GM18507 (cell line): Measurements from ENCODE around the gene FETUB.
"Not testable (repeated sequence)": the region's sequence is repeated elsewhere in the genome, so short reads cannot be mapped to it uniquely, and the experiment has no call there.

ENCODE experiments used
- DNase-seq: peaks from one replicate; pipeline ENCODE4 v3.0.0; 2011; ENCODE audit warnings: low read depth; ENCODE audit not compliant: insufficient read length; ENCODE audit errors: extremely low spot score
- FAIRE-seq: peaks from 2 replicates; lab custom pipeline; 2011; peaks lifted over from hg19 to GRCh38; lab: Jason Lieb, UNC

The FETUB gene

DNA sequence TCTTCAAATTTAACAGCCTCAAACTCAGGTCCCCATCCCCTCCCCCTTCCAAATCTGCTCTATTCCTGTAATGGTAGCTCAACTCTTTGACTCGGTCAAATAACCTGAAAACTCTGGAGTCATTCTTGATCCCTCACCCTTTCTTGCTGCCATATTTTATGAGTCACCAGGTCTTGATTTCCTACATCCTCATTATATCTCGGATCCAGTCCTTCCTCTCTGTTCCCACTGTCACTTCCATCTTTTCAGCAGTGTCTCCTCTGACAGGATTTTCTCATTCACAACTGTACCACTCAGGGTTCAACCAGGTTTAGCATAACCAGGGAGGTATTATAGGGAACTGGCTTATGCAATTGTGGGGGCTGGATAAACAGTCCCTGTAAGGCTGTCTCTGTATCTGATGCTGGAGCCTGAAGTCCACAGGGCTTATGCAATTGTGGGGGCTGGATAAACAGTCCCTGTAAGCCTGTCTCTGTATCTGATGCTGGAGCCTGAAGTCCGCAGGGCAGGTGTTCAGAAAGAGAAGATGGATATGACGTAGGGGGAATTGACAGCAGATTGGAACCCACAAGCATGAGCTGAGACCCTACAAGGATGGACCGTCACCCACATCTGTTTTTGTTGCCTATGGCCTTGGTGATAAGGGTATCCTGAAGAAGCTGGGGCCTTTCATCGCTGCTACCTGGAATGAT is 9.1 kb upstream of the FETUB start:
- DNase-seq (no peak), FAIRE-seq (no peak)

DNA sequence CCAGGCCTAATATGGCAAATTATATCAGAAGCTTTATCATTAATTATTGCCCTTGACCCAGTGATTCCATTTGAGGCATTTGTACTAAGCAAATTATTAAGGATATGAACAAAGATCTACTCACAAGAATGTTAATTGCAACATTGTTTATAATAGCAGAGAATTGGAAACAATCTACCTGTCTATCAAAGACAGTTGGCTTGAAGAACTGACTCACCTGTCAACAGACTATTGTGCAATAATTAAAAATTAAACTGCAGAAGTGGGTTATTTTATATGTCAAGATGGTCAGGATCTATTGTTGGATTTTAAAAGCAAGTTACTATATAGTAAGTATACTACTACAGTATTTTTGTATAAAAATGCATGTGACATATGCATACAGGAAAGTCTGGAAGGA is 6.7 kb upstream of the FETUB start:
- no peak for FAIRE-seq
- no peak for DNase-seq

DNA sequence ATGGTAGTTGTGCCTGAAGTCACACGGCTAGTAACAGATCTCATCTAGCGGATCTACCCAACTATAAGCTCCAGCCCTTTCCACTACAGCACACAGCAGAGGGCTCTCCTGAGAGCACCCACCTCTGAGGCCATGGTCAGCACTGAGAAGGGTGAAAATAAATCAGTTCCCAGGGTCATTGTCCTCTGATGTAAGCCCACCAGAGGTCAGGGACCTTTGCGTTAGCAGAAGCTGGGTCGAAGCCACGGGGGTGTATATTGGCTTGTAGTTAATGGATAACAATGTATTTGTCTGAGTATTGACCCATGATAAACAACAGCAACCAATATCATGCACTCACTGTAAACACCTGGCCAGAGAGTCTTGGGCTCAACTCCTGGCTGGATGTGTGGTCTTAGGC is 6.0 kb upstream of the FETUB start:
- not testable (repeated sequence) for DNase-seq, FAIRE-seq

DNA sequence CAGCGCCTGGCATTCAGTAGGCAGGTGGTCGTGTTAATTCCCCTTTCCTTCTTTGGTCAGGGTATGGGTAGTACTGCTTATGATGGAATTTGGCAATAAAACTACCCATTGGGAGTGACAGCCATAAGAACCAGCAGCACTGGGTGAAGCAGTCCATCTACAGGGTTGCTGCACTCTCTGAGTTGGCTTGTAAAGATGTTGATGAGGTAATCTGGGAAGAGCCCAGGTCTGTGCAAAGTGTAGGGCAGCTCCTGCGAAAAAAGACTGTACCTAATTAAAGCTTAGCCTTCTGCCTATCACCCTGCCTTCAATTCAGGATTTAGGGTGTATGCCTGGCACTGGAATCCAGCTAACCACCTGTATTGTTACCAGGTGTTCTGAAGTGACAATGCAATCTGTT is 4.7 kb upstream of the FETUB start:
- FAIRE-seq (no peak), DNase-seq (no peak)

DNA sequence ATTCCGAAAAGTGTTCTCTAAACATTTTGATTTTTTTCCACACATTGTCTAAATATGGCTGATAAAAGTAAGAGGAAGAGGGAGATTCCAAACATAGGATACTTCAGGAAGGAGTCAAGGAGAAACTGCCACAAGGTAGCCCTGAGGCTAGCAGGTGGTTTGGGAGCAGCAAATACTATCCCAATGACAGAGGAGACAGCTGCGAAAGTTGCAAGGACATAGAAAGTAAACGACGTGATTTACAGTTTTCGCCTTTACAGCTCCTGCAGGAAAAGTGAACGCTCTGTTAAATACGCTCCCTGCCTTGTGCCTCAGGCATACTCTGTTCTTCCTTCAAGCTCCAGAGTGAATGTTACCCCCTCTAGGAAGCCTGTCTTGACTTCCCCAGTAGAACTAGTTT is 3.7 kb upstream of the FETUB start:
- FAIRE-seq (no peak), DNase-seq (no peak)

DNA sequence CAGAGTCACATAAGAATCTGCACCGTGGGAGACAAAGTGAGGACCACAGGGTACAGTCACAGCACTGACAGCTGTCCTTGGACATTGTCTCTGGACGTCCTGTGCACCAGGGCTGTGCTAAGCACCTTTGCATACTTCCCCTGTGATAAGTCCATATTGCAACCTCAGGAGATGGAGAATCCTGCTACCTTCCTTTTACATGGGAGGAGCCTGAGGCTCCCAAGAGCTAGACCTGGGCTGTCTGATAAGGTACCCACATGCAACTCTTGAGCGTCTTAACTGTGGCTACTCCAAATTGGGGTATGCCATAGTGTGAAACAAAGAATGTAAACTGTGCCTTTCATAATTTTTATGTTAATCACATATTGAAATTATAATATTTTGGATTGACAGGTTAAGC is 2.5 kb upstream of the FETUB start:
- DNase-seq (no peak), FAIRE-seq (no peak)

DNA sequence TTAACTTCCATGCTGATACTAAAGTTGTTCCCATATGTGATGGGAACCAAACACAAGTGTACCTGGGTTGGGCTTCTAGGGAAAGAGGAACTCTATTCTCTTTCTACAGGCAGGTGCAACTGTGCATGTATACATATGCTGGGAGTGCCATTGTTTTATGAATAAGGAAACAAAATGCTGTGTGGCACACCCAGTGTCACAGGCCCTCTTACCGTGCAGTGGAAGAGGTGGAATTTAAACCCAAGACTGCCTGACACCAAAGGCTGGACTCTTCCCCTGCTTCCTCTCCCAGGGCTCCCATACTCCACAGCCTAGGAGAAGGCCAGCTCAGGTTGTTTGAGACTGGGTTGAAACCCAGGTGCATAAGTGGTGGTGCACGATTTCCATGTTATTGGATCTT is 1.9 kb upstream of the FETUB start:
- no peak for DNase-seq
- FAIRE-seq, result no peak

DNA sequence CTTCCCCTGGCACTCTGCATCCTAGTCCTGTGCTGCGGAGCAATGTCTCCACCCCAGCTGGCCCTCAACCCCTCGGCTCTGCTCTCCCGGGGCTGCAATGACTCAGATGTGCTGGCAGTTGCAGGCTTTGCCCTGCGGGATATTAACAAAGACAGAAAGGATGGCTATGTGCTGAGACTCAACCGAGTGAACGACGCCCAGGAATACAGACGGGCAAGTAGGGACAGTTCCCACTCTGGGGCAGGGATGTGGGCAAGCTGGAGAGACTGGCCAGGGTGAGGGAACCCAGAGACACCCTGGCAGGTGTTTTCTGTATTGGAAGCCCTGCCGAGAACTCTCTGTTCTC is 247 bp downstream of the FETUB start:
- FAIRE-seq, result no peak
- DNase-seq, result no peak

DNA sequence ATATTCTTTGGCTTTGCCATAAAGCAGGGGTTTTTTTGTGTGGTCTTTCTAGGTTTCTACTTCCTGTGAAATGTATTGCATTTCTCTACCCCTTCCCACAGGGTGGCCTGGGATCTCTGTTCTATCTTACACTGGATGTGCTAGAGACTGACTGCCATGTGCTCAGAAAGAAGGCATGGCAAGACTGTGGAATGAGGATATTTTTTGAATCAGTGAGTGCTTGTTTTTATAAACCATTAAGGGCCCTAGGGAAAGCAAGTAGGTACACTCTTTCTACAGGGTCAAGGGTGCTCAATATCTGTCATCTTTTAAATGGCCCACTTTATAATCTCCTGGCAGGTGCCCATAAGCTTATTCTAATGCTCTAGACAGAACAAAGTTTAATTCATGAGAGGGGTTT is 730 bp downstream of the FETUB start:
- DNase-seq (no peak), FAIRE-seq (no peak)

DNA sequence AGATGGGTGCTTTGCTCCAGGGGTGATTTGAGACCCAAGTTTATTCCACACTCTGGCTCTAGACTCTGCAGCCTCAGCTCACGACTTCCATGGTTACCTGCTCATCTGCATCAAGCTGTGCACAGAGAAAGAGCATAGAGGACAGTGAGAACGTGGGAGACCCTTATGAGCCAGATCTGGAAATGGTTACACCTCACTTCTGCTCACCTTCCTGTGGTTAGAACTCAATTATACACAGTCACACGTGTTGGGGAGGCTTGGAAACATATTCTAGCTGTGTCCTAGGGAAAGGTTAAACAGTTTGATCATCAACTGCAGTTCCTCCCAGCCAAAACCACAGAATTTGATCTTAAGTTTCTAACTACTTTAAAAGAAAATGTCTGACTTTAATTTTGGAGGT is 1.8 kb downstream of the FETUB start:
- FAIRE-seq, result peak; percentile 41

DNA sequence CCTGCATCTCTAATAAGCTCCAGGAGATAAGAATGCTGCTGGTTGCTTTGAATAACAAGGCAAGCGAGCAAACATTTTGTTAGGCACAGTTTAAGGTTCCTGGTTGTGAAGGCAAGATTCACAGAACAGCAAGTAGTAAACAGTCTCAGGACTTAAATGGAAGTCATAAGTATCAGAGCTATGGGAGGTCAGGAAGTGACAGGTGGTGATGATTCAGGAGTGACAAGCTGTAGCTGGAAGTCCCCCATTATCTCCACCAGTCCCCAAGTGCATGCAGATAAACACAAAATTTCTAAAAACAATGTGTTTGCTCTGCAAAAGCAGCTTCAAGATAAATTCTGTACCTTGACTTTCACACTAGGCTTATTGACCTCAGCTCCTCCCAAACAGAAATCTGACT is 3.3 kb downstream of the FETUB start:
- no peak for DNase-seq
- no peak for FAIRE-seq

More for the DNA sequence above, 1.8 kb downstream of the FETUB start:
- DNase-seq, result no peak

DNA sequence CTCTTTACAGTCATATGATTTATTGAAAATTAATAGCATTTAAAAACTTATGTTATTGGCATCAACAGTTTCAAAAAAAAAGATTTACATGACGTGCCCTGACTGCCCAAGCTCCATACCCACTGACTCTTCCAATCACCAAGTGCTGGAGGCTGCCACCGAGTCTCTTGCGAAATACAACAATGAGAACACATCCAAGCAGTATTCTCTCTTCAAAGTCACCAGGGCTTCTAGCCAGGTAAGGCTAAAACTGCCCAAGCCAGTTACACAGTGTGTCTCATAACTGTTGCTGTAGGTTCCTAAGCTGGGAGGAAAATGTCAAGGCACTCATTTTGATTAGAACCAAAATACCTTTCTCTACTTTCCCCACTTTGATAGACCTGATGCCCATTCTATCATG is 4.5 kb downstream of the FETUB start:
- FAIRE-seq (no peak), DNase-seq (no peak)

DNA sequence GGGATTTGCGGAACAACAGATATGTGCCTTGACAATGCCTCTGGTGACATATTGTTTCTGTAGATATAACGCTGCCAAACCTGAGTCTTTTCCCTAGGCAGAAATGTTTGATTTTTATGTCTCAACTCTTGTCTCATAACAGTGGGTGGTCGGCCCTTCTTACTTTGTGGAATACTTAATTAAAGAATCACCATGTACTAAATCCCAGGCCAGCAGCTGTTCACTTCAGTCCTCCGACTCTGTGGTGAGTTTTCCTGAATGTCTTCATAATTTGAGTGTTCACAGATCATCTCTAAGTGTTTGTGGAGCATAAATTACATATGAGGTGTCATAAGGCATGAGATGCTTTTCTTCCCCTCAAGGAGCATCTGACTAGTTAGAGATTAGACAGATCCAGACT is 5.9 kb downstream of the FETUB start:
- FAIRE-seq (no peak), DNase-seq (no peak)

DNA sequence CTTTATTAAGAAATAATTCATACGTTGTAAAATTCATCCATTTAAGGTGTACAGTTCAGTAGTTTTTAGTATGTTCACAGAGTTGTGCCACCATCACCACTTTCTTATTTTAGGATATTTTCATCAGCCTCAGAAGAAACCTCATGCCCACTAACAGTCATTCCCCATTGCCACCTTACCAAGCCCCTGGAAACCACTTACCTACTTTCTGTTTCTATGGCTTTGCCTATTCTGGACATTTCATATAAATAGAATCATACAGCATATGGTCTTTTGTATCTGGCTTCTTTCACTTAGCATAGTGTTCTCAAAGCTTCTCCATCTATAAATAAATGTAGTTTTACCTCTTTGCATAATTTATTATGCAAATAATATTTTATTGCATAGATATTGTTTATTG is 6.6 kb downstream of the FETUB start:
- DNase-seq, result no peak
- no peak for FAIRE-seq

DNA sequence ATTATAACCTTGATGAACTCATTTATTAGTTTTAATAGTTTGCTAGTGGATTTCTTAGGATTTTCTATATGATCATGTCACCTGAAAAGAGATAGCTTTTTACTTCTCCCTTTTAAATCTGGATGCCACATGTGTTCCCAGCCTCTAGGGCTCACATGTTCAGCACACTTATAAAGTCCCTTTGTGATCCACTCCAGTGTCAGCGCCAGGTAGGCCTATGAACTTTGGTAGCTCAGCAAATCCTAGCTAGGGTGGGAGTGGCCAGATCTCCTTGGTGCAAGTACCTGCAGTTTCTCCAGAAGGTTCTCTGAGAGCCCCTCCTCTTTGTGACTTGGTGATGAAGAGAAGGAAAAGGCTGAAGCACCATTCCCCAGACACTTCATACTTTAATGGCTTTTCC is 8.7 kb downstream of the FETUB start:
- DNase-seq (no peak), FAIRE-seq (no peak)

DNA sequence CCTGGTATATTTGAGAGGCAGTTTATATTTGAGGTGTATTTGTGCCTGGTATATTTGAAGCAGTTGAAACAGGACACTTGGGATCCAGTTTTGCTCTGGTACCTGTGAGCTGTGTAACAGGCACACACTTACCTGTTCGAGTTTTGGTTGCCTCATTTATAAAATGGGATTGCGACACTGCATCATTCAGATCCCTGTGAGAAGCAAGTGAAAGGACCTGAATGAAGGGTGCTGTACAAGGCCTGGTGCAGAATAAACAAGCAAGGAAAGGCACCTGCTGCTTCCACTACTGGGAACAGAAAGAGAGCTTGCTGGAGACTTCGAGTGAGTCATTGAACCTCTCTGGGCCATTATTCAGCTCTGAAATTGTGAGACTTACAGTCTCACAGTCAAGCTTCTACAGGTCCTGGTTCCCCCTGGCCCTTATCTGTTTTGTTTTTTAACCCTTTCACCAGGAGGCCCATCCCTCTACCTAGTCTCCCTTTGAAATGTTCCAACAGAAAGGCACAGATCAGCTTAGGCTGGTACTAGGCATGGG is 11.5 kb downstream of the FETUB start:
- no peak for FAIRE-seq
- no peak for DNase-seq

DNA sequence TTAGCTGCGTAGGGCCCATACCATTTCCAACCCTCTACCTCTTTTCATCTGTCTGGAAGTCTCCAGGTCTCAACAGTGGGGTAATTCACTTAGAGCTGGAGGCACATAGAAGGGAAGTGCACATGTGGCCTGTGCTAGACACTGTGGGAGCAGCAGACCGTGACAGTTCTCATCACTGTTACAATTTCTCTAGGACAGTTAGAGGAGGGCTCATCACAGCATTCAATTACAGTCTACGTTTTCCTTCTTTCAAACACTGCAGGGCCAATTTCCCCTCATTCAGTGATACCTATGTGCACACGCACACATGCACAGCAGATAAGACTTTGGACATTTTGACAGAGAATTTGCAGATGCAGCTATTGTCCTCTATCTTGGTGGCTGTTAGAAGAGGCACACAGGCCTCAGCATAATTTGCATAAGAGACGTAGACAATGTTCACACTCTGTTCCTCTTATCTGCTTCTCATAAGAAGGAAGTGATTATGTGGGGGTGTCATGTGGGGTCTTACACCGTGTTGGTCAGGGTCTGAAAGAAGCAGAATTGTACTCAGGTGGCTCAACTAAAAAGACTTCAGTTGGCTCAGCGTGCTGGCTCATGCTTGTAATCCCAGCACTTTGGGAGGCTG is 13.0 kb downstream of the FETUB start:
- DNase-seq, result peak; percentile 51
- peak; percentile 84 for FAIRE-seq

DNA sequence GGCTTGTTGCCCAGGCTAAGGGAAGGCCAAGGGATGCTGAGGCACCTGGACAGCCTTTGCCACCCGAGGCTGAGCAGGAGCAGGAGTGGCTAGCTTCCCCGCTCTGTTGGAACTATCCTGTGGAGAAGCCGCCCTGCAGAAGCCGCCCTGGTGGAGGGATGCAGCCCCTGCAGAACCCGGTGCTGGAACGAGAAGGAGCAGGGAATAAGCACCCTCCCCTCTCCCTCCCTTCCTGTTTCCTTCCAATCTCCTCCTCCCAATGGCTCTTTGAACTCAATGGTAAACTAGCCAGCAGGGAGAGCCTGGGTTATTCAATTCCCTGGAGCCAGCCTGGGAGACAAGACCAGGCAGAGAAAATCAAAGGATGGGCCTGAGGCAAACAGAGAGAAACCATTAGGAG is 13.8 kb downstream of the FETUB start:
- no peak for FAIRE-seq
- DNase-seq, result no peak

DNA sequence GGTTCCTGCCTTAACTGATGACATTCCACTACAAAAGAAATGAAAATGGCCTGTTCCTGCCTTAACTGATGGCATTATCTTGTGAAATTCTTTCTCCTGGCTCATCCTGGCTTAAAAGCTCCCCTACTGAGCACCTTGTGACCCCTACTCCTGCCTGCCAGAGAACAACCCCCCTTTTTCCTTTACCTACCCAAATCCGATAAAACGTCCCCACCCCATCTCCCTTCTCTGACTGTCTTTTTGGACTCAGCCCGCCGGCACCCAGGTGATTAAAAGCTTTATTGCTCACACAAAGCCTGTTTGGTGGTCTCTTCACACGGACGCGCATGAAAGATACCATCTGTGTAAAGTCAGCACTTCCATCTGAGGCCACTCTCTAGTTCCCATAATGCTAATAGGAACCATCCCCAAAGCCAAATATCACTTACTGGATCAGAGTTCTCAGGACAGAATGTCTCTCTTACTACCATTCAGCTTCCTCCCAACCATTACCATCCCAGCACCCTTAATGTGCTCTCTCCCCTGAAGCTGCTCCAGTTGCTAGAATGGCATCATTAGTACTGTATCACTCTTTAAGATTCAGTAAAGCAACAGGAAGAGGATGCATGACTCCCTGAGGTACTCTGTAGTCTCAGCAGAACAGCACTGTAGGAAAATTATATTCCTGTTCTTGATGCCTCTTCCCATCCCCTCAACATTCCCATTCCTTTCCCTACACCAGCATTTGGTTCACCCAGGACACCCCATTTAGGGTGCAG is 23.3 kb downstream of the FETUB start:
- DNase-seq (no peak), FAIRE-seq (no peak)

DNA sequence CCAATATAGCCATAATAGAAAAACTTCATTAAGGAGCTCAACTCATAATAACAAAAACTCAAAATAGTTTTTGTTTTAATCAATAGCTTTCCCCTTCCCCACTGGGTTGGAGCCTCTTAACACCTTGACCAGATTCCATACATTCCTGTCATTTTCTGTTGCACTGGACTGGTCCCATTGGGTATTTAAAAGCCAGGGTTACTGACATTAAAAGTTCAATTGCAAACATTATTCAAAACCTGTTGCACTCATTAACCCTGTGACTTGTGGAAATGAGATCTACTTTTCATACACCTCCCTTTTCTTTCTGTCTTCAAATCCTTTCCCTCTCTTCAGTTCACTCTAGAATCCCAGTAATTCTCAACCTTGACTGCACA is 23.9 kb downstream of the FETUB start:
- no peak for DNase-seq
- FAIRE-seq, result no peak

DNA sequence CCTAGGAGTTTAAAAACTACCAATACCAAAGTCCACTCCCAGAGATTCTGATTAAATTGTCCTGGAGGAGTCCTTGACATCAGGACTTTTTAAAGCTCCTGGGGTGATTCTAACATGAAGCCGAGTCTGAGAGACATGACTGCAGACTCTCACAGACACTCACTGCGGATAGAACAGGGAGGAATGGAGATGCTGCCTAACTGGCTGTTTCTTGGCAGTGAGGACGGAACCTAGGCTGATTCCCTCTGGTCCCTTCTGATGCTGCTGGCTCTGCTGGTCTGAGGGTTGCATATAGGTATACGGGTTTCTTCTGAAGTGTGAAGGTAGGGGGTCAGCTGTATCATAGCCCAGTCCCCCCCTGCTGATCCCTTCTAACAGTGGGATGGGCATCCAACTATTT is 24.3 kb downstream of the FETUB start:
- FAIRE-seq, result no peak

More for the DNA sequence above, 24.3 kb downstream of the FETUB start:
- DNase-seq, result no peak
